ENCODE results near the gene SCUBE1. TPM values are rescaled to one million over a fixed set of nuclear protein-coding genes. Genes with fewer than 3 reads are reported as not detected.

The SCUBE1 gene
- total RNA-seq, 2 experiments from 2014 or later = not detected

- Histone ChIP-seq H3K9me3 (ENCODE audit: low read length) (no peaks in the 10 kb centered on the region), H3K4me2 (ENCODE audit: low read length) (no peak overlapping the region), H2AFZ (ENCODE audit: low read length) (no peak overlapping the region), H3K4me1 (ENCODE audit: insufficient read depth, low read length, poor library complexity, severe bottlenecking) (no peaks in the 10 kb centered on the region), H3K9me2 (ENCODE audit: insufficient read depth, low read length) (no peaks in the 10 kb centered on the region), H3K36me3 (ENCODE audit: insufficient read depth, low read length) (no peaks in the 10 kb centered on the region), H3K4me3 (ENCODE audit: low read depth, low read length, poor library complexity, severe bottlenecking) (no peak overlapping the region), H3K27ac (ENCODE audit: low read depth, low read length, poor library complexity, severe bottlenecking) (no peak overlapping the region), H3K79me2 (ENCODE audit: insufficient read depth, low read depth, low read length) (no peaks in the 10 kb centered on the region), H4K20me1 (ENCODE audit: insufficient read depth, low read length) (no peaks in the 10 kb centered on the region)
- BruUV-seq (replicated peaks) = no TSS peak
- POLR2A ChIA-PET = no interaction called here
- intact Hi-C loops (cut with micrococcal nuclease; ENCODE audit: unreplicated experiment) = no loop called here
- CTCF ChIA-PET (ENCODE audit: unreplicated experiment) = no interaction called here
- no peak for DNase-seq (ENCODE audit: low spot score)
- no peak for TF ChIP-seq CTCF (conservative IDR thresholded peaks at IDR 0.05; ENCODE audit: low read length)
- no peak for TF ChIP-seq EZH2phosphoT487 (IDR thresholded peaks at IDR 0.05; ENCODE audit: borderline replicate concordance, low read depth, low read length)
Measured at GRCh38 chr22:43205748-43206508, 137.2 kb downstream of the SCUBE1 start.

GRCh38 chr22:43205261-43205691 lies 137.9 kb downstream of the SCUBE1 start:
- intact Hi-C loops (cut with micrococcal nuclease; ENCODE audit: unreplicated experiment) = no loop called here
- Histone ChIP-seq H3K9me3 (ENCODE audit: low read length) (no peaks in the 10 kb centered on the region), H3K36me3 (ENCODE audit: insufficient read depth, low read length) (no peaks in the 10 kb centered on the region), H4K20me1 (ENCODE audit: insufficient read depth, low read length) (no peaks in the 10 kb centered on the region), H3K9me2 (ENCODE audit: insufficient read depth, low read length) (no peaks in the 10 kb centered on the region), H2AFZ (ENCODE audit: low read length) (no peak overlapping the region), H3K4me1 (ENCODE audit: insufficient read depth, low read length, poor library complexity, severe bottlenecking) (no peaks in the 10 kb centered on the region), H3K4me3 (ENCODE audit: low read depth, low read length, poor library complexity, severe bottlenecking) (no peak overlapping the region), H3K27ac (ENCODE audit: low read depth, low read length, poor library complexity, severe bottlenecking) (no peak overlapping the region), H3K4me2 (ENCODE audit: low read length) (no peak overlapping the region), H3K79me2 (ENCODE audit: insufficient read depth, low read depth, low read length) (no peaks in the 10 kb centered on the region)
- TF ChIP-seq CTCF (conservative IDR thresholded peaks at IDR 0.05; ENCODE audit: low read length) (no peak), EZH2phosphoT487 (IDR thresholded peaks at IDR 0.05; ENCODE audit: borderline replicate concordance, low read depth, low read length) (no peak)
- ChIA-PET POLR2A (no interaction called here), CTCF (ENCODE audit: unreplicated experiment) (no interaction called here)
- DNase-seq (ENCODE audit: low spot score) = no peak
- no TSS peak for BruUV-seq (replicated peaks)

GRCh38 chr22:43203471-43203981 lies 139.6 kb downstream of the SCUBE1 start:
- Histone ChIP-seq H4K20me1 (ENCODE audit: insufficient read depth, low read length) (no peaks in the 10 kb centered on the region), H3K4me3 (ENCODE audit: low read depth, low read length, poor library complexity, severe bottlenecking) (no peak overlapping the region), H3K36me3 (ENCODE audit: insufficient read depth, low read length) (no peaks in the 10 kb centered on the region), H3K9me3 (ENCODE audit: low read length) (no peaks in the 10 kb centered on the region), H3K27ac (ENCODE audit: low read depth, low read length, poor library complexity, severe bottlenecking) (no peak overlapping the region), H3K9me2 (ENCODE audit: insufficient read depth, low read length) (no peaks in the 10 kb centered on the region), H3K4me1 (ENCODE audit: insufficient read depth, low read length, poor library complexity, severe bottlenecking) (no peaks in the 10 kb centered on the region), H2AFZ (ENCODE audit: low read length) (no peak overlapping the region), H3K4me2 (ENCODE audit: low read length) (no peak overlapping the region), H3K79me2 (ENCODE audit: insufficient read depth, low read depth, low read length) (no peaks in the 10 kb centered on the region)
- CTCF ChIA-PET (ENCODE audit: unreplicated experiment) = no interaction called here
- intact Hi-C loops (cut with micrococcal nuclease; ENCODE audit: unreplicated experiment) = no loop called here
- no peak for TF ChIP-seq EZH2phosphoT487 (IDR thresholded peaks at IDR 0.05; ENCODE audit: borderline replicate concordance, low read depth, low read length)
- no peak for TF ChIP-seq CTCF (conservative IDR thresholded peaks at IDR 0.05; ENCODE audit: low read length)
- no peak for DNase-seq (ENCODE audit: low spot score)
- BruUV-seq (replicated peaks) = no TSS peak
- POLR2A ChIA-PET = no interaction called here
